Glutamatergic neuron (in vitro differentiated cells): ENCODE data around the gene SECISBP2L. TPM values are rescaled to one million over a fixed set of nuclear protein-coding genes. Genes with fewer than 3 reads are reported as not detected.

Experiments used
- DNase-seq: peaks from one replicate; pipeline ENCODE4 v3.0.0; 2022
- H3K27ac Mint-ChIP-seq: one replicate; pipeline ENCODE4 v1.8.0; 2020; ENCODE audit warnings: mild to moderate bottlenecking, mixed read lengths, inconsistent platforms; ENCODE audit not compliant: unreplicated experiment
- H3K27me3 Mint-ChIP-seq: one replicate; pipeline ENCODE4 v1.8.0; 2020; ENCODE audit warnings: mild to moderate bottlenecking, moderate library complexity, mixed read lengths, inconsistent platforms; ENCODE audit not compliant: unreplicated experiment
- H3K36me3 Mint-ChIP-seq: one replicate; pipeline ENCODE4 v1.8.0; 2020; ENCODE audit warnings: mild to moderate bottlenecking, mixed read lengths, inconsistent platforms; ENCODE audit not compliant: unreplicated experiment
- H3K4me1 Mint-ChIP-seq: one replicate; pipeline ENCODE4 v1.8.0; 2020; ENCODE audit warnings: mild to moderate bottlenecking, low read depth, mixed read lengths, inconsistent platforms; ENCODE audit not compliant: unreplicated experiment
- H3K4me3 Mint-ChIP-seq: one replicate; pipeline ENCODE4 v1.8.0; 2020; ENCODE audit warnings: mild to moderate bottlenecking, mixed read lengths, inconsistent platforms; ENCODE audit not compliant: unreplicated experiment
- H3K9me3 Mint-ChIP-seq: one replicate; pipeline ENCODE4 v1.8.0; 2020; ENCODE audit warnings: mild to moderate bottlenecking, moderate library complexity, mixed read lengths, inconsistent platforms; ENCODE audit not compliant: unreplicated experiment
- CTCF ChIP-seq: fragments of 200-600 bp; sonication (generic); IDR thresholded peaks from one replicate; pipeline ENCODE4 v1.5.0; 2021; ENCODE audit not compliant: partially characterized antibody, unreplicated experiment
- total RNA-seq: library from RNA; stranded (reverse); fragmentation: NEBNext Ultra II Directional; extraction: Animal tissue kit (Norgen Biotek cat#: 25700); gene quantifications from one replicate; pipeline ENCODE4 v1.2.1, GENCODE V29; 2021; ENCODE audit not compliant: unreplicated experiment

SECISBP2L gene
- total RNA-seq, 1 donor from 2014 or later, result 60.2 TPM

GRCh38 chr15:48989170-48989569 is 57.1 kb downstream of the SECISBP2L start:
- H3K27ac Mint-ChIP-seq, result no peak overlapping the region
- H3K27me3 Mint-ChIP-seq, result no peaks in the 10 kb centered on the region
- no peaks in the 10 kb centered on the region for H3K4me1 Mint-ChIP-seq
- H3K9me3 Mint-ChIP-seq, result no peaks in the 10 kb centered on the region
- TF ChIP-seq CTCF, result no peak
- H3K4me3 Mint-ChIP-seq, result no peak overlapping the region
- DNase-seq, result no peak
- no peaks in the 10 kb centered on the region for H3K36me3 Mint-ChIP-seq

DNA sequence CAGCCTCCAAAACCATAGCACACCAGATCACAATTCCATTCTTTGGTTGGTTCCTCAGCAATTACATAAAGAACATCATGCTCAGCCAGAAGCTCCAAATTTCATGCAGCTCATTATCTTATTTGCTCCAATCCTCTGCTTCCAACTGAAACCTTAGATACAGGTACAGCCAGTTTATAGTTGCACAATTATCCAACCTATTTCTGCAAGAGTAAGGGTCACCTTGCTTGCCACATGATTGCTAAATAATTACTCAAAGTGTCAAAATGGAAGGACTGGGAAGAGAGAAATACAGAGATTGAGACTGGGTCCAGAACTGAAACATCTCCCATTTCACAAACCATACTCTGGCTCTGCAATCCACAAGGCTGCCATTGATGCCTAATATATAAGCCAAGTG is 59.1 kb downstream of the SECISBP2L start:
- no peaks in the 10 kb centered on the region for H3K27me3 Mint-ChIP-seq
- H3K4me1 Mint-ChIP-seq, result no peaks in the 10 kb centered on the region
- TF ChIP-seq CTCF, result no peak
- no peaks in the 10 kb centered on the region for H3K36me3 Mint-ChIP-seq
- no peak for DNase-seq
- H3K27ac Mint-ChIP-seq, result no peak overlapping the region
- no peaks in the 10 kb centered on the region for H3K9me3 Mint-ChIP-seq
- H3K4me3 Mint-ChIP-seq, result no peak overlapping the region

- no peak for DNase-seq
- Mint-ChIP-seq H3K36me3 (no peaks in the 10 kb centered on the region), H3K4me3 (no peak overlapping the region), H3K27me3 (no peaks in the 10 kb centered on the region), H3K9me3 (no peaks in the 10 kb centered on the region), H3K4me1 (no peaks in the 10 kb centered on the region), H3K27ac (no peak overlapping the region)
- TF ChIP-seq CTCF, result no peak
Observed at GRCh38 chr15:48986240-48986639, 60.0 kb downstream of the SECISBP2L start.

GRCh38 chr15:48985516-48985915 is 60.7 kb downstream of the SECISBP2L start:
- H3K9me3 Mint-ChIP-seq, result no peaks in the 10 kb centered on the region
- H3K4me3 Mint-ChIP-seq, result no peak overlapping the region
- no peaks in the 10 kb centered on the region for H3K27me3 Mint-ChIP-seq
- TF ChIP-seq CTCF, result no peak
- DNase-seq, result no peak
- no peaks in the 10 kb centered on the region for H3K36me3 Mint-ChIP-seq
- H3K27ac Mint-ChIP-seq, result no peak overlapping the region
- no peaks in the 10 kb centered on the region for H3K4me1 Mint-ChIP-seq

DNA sequence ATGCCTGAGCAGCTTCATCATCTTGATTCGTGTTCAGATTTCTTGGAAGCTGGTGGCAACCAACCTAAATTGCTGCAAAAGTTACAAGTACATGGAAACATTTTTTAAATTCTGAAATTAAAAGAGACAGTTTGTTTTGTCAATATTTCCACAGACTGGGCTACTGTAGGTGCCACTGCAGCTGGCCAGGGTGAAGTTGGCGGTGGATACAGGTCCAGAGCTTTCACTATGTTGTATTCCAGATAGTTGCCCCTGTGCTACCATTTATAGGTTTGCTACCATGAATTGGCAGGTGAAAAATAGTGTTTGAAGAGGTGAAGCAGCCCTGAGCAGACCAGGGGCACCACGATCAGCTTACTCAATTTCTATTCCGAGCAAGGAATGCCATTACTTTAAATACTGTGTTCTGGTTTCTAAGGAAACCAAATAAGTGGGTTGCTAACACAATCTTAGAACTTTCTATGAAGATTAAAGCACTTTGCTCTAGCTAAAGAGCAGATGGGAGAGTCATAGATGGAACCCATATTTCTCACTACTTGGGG is 61.4 kb downstream of the SECISBP2L start:
- Mint-ChIP-seq H3K36me3 (no peaks in the 10 kb centered on the region), H3K27ac (no peak overlapping the region), H3K27me3 (no peaks in the 10 kb centered on the region), H3K4me3 (no peak overlapping the region), H3K4me1 (no peaks in the 10 kb centered on the region), H3K9me3 (no peaks in the 10 kb centered on the region)
- no peak for DNase-seq
- TF ChIP-seq CTCF, result no peak
